Measurements from ENCODE around the gene PSME1.

PSME1 gene

GRCh38 chr14:24164518-24164991, 28.6 kb downstream of the PSME1 start:
- H3K9me3 Mint-ChIP-seq = no peaks in the 10 kb centered on the region
- no peak overlapping the region for H3K27ac Mint-ChIP-seq (ENCODE audit: low read depth)
- no peaks in the 10 kb centered on the region for H3K27me3 Mint-ChIP-seq
- no peak for DNase-seq (ENCODE audit: low spot score in 2 of 2)
- peak overlapping the region; percentile 53 for H3K4me3 Mint-ChIP-seq
- H3K36me3 Mint-ChIP-seq (ENCODE audit: insufficient read depth) = peaks cover 65% of the 10 kb centered on the region
- peaks cover 39% of the 10 kb centered on the region for H3K4me1 Mint-ChIP-seq
- ATAC-seq (replicated peaks; ENCODE audit: extremely low read depth, poor library complexity, severe bottlenecking) = no peak

GRCh38 chr14:24165785-24166184, 29.8 kb downstream of the PSME1 start:
- peak overlapping the region; percentile 75 for H3K27ac Mint-ChIP-seq (ENCODE audit: low read depth)

GRCh38 chr14:24167469-24168114, 31.6 kb downstream of the PSME1 start:
- no peak overlapping the region for H3K4me3 Mint-ChIP-seq
- H3K27ac Mint-ChIP-seq (ENCODE audit: low read depth) = no peak overlapping the region
- H3K9me3 Mint-ChIP-seq = no peaks in the 10 kb centered on the region
- DNase-seq (ENCODE audit: low spot score in 2 of 2) (no peak), ATAC-seq (replicated peaks; ENCODE audit: extremely low read depth, poor library complexity, severe bottlenecking) (no peak)
- H3K36me3 Mint-ChIP-seq (ENCODE audit: insufficient read depth) = peaks cover 55% of the 10 kb centered on the region
- no peaks in the 10 kb centered on the region for H3K27me3 Mint-ChIP-seq
- H3K4me1 Mint-ChIP-seq = peaks cover 25% of the 10 kb centered on the region

More at GRCh38 chr14:24165785-24166184, 29.8 kb downstream of the PSME1 start:
- peaks cover 62% of the 10 kb centered on the region for H3K36me3 Mint-ChIP-seq (ENCODE audit: insufficient read depth)
- H3K27me3 Mint-ChIP-seq = no peaks in the 10 kb centered on the region
- no peak overlapping the region for H3K4me3 Mint-ChIP-seq
- no peak for ATAC-seq (replicated peaks; ENCODE audit: extremely low read depth, poor library complexity, severe bottlenecking)
- no peaks in the 10 kb centered on the region for H3K9me3 Mint-ChIP-seq
- DNase-seq (ENCODE audit: low spot score in 2 of 2) = no peak
- H3K4me1 Mint-ChIP-seq = peaks cover 33% of the 10 kb centered on the region

- peaks cover 28% of the 10 kb centered on the region for H3K4me1 Mint-ChIP-seq
Observed at GRCh38 chr14:24171422-24172260, 35.6 kb downstream of the PSME1 start, which contains the start of gene REC8. REC8 (plus strand) TSS chr14:24172080; CDS start chr14:24172553, 473 bp downstream.

GRCh38 chr14:24172261-24172860, 36.4 kb downstream of the PSME1 start:
- peak overlapping the region; percentile 90 for H3K27ac Mint-ChIP-seq (ENCODE audit: low read depth)
- no peak for ATAC-seq (replicated peaks; ENCODE audit: extremely low read depth, poor library complexity, severe bottlenecking)
- DNase-seq (ENCODE audit: low spot score in 2 of 2) = no peak
- no peaks in the 10 kb centered on the region for H3K27me3 Mint-ChIP-seq
- H3K4me3 Mint-ChIP-seq = peak overlapping the region; percentile 90
- H3K4me1 Mint-ChIP-seq = peaks cover 27% of the 10 kb centered on the region
- H3K36me3 Mint-ChIP-seq (ENCODE audit: insufficient read depth) = peaks cover 33% of the 10 kb centered on the region
- no peaks in the 10 kb centered on the region for H3K9me3 Mint-ChIP-seq

More at GRCh38 chr14:24171422-24172260, 35.6 kb downstream of the PSME1 start, which contains the start of gene REC8:
- Mint-ChIP-seq H3K27ac (ENCODE audit: low read depth) (peak within 1 kb of the TSS; percentile 90), H3K4me3 (peak within 1 kb of the TSS; percentile 90), H3K36me3 (ENCODE audit: insufficient read depth) (peaks cover 35% of the 10 kb centered on the region), H3K9me3 (no peaks in the 10 kb centered on the region), H3K27me3 (no peaks in the 10 kb centered on the region)
- ATAC-seq (replicated peaks; ENCODE audit: extremely low read depth, poor library complexity, severe bottlenecking) (peak; percentile 87), DNase-seq (ENCODE audit: low spot score in 2 of 2) (peak; percentile 50 to 73)

- Mint-ChIP-seq H3K27ac (ENCODE audit: low read depth) (peak overlapping the region; percentile 90), H3K4me1 (peaks cover 27% of the 10 kb centered on the region), H3K27me3 (no peaks in the 10 kb centered on the region), H3K4me3 (peak overlapping the region; percentile 90), H3K36me3 (ENCODE audit: insufficient read depth) (peaks cover 35% of the 10 kb centered on the region), H3K9me3 (no peaks in the 10 kb centered on the region)
- no peak for ATAC-seq (replicated peaks; ENCODE audit: extremely low read depth, poor library complexity, severe bottlenecking)
- DNase-seq (ENCODE audit: low spot score in 2 of 2) = no peak
Observed at GRCh38 chr14:24172871-24173281, 36.9 kb downstream of the PSME1 start.

- Mint-ChIP-seq H3K9me3 (no peaks in the 10 kb centered on the region), H3K36me3 (ENCODE audit: insufficient read depth) (peaks cover 31% of the 10 kb centered on the region), H3K27ac (ENCODE audit: low read depth) (peak overlapping the region; percentile 67), H3K4me3 (no peak overlapping the region), H3K4me1 (peaks cover 23% of the 10 kb centered on the region), H3K27me3 (no peaks in the 10 kb centered on the region)
- no peak for DNase-seq (ENCODE audit: low spot score in 2 of 2)
- no peak for ATAC-seq (replicated peaks; ENCODE audit: extremely low read depth, poor library complexity, severe bottlenecking)
Observed at GRCh38 chr14:24176599-24176998, 40.6 kb downstream of the PSME1 start.

- ATAC-seq (replicated peaks; ENCODE audit: extremely low read depth, poor library complexity, severe bottlenecking) (no peak), DNase-seq (ENCODE audit: low spot score in 2 of 2) (no peak)
- peaks cover 27% of the 10 kb centered on the region for H3K36me3 Mint-ChIP-seq (ENCODE audit: insufficient read depth)
- no peak overlapping the region for H3K4me3 Mint-ChIP-seq
- no peaks in the 10 kb centered on the region for H3K27me3 Mint-ChIP-seq
- peaks cover 21% of the 10 kb centered on the region for H3K4me1 Mint-ChIP-seq
- H3K9me3 Mint-ChIP-seq = no peaks in the 10 kb centered on the region
- peak overlapping the region; percentile 67 for H3K27ac Mint-ChIP-seq (ENCODE audit: low read depth)
Observed at GRCh38 chr14:24177041-24177825, 41.2 kb downstream of the PSME1 start.

GRCh38 chr14:24177891-24178290, 41.9 kb downstream of the PSME1 start:
- Mint-ChIP-seq H3K9me3 (no peaks in the 10 kb centered on the region), H3K4me3 (no peak overlapping the region), H3K4me1 (peaks cover 26% of the 10 kb centered on the region)

GRCh38 chr14:24178399-24179178, 42.6 kb downstream of the PSME1 start:
- Mint-ChIP-seq H3K9me3 (no peaks in the 10 kb centered on the region), H3K36me3 (ENCODE audit: insufficient read depth) (peaks cover 29% of the 10 kb centered on the region), H3K4me1 (peaks cover 19% of the 10 kb centered on the region), H3K27me3 (no peaks in the 10 kb centered on the region), H3K27ac (ENCODE audit: low read depth) (peak overlapping the region; percentile 49), H3K4me3 (no peak overlapping the region)
- no peak for ATAC-seq (replicated peaks; ENCODE audit: extremely low read depth, poor library complexity, severe bottlenecking)
- DNase-seq (ENCODE audit: low spot score in 2 of 2) = no peak

More at GRCh38 chr14:24177891-24178290, 41.9 kb downstream of the PSME1 start:
- ATAC-seq (replicated peaks; ENCODE audit: extremely low read depth, poor library complexity, severe bottlenecking) (no peak), DNase-seq (ENCODE audit: low spot score in 2 of 2) (no peak)
- Mint-ChIP-seq H3K27ac (ENCODE audit: low read depth) (no peak overlapping the region), H3K36me3 (ENCODE audit: insufficient read depth) (peaks cover 29% of the 10 kb centered on the region), H3K27me3 (no peaks in the 10 kb centered on the region)

- Mint-ChIP-seq H3K27me3 (no peaks in the 10 kb centered on the region), H3K4me3 (no peak overlapping the region), H3K9me3 (no peaks in the 10 kb centered on the region), H3K4me1 (peaks cover 15% of the 10 kb centered on the region), H3K36me3 (ENCODE audit: insufficient read depth) (peaks cover 29% of the 10 kb centered on the region), H3K27ac (ENCODE audit: low read depth) (peak overlapping the region; percentile 49)
- no peak for DNase-seq (ENCODE audit: low spot score in 2 of 2)
- ATAC-seq (replicated peaks; ENCODE audit: extremely low read depth, poor library complexity, severe bottlenecking) = no peak
Observed at GRCh38 chr14:24179294-24179960, 43.4 kb downstream of the PSME1 start.
